Panc1 (cell line): ENCODE measurements around the gene SHOC2. TPM values are rescaled to one million over a fixed set of nuclear protein-coding genes. Genes with fewer than 3 reads are reported as not detected.

ENCODE experiments used
- ATAC-seq: fragments of 200-7000 bp; cut with Tn5 transposase; 2 replicates; pipeline ENCODE4 v1.9.1; 2020; ENCODE audit warnings: mild to moderate bottlenecking, moderate library complexity
- BruUV-seq: library from RNA; stranded (reverse); fragments of 400-500 nt; replicated peaks from 2 replicates; lab custom pipeline; 2021; lab: Mats Ljungman, UMichigan
- CTCF ChIA-PET: fragments of 300-600 bp; sonication (Branson Sonifier 250); formaldehyde crosslinking; loops from one replicate; lab custom pipeline; 2022; ENCODE audit warnings: antibody characterized with exemption; lab: Charles Lee
- POLR2A ChIA-PET: fragments of 300-600 bp; sonication (Branson Sonifier 250); formaldehyde crosslinking; loops from one replicate; lab custom pipeline; 2022; ENCODE audit warnings: antibody characterized with exemption; lab: Charles Lee
- DNase-seq: peaks from one replicate; pipeline ENCODE4 v3.0.0-alpha.2; 2010; ENCODE audit warnings: low read depth, low spot score
- H3K27ac ChIP-seq: 2 replicates; pipeline ENCODE4 v1.5.1; 2011; ENCODE audit warnings: mild to moderate bottlenecking, low read length, inconsistent platforms
- H3K27me3 ChIP-seq: fragments of 200-500 bp; sonication (Bioruptor generic); 2 replicates; pipeline ENCODE4 v1.6.0; 2014; ENCODE audit warnings: low read length, inconsistent platforms; ENCODE audit not compliant: control insufficient read depth, insufficient read depth
- H3K36me3 ChIP-seq: fragments of 200-500 bp; sonication (Bioruptor generic); 2 replicates; pipeline ENCODE4 v1.5.1; 2014; ENCODE audit warnings: inconsistent platforms, mild to moderate bottlenecking, low read length, moderate library complexity; ENCODE audit not compliant: control insufficient read depth, insufficient read depth
- H3K4me1 ChIP-seq: 2 replicates; pipeline ENCODE4 v1.5.1; 2011; ENCODE audit warnings: inconsistent platforms, mild to moderate bottlenecking, low read length, moderate library complexity; ENCODE audit not compliant: control insufficient read depth, insufficient read depth
- H3K4me3 ChIP-seq, 2 experiments: 2 replicates each; pipeline ENCODE4 v1.5.1; 2011 to 2012; ENCODE audit warnings: low read depth in 2 of 2, low read length in 2 of 2, mild to moderate bottlenecking in 2 of 2, inconsistent platforms in 1 of 2, moderate library complexity in 1 of 2
- H3K9me3 ChIP-seq: fragments of 200-500 bp; sonication (Bioruptor generic); 2 replicates; pipeline ENCODE4 v1.5.1; 2014; ENCODE audit warnings: low read depth, mild to moderate bottlenecking, inconsistent platforms, low read length, moderate library complexity; ENCODE audit not compliant: control insufficient read depth, insufficient read depth
- CTCF ChIP-seq: fragments of 450-650 bp; IDR thresholded peaks from 2 replicates; pipeline ENCODE4 v1.5.1; 2017; ENCODE audit warnings: mild to moderate bottlenecking
- POLR2AphosphoS5 ChIP-seq: IDR thresholded peaks from 2 replicates; pipeline ENCODE4 v1.6.1; 2012; ENCODE audit warnings: mild to moderate bottlenecking, low read depth, low read length, moderate library complexity
- SIN3A ChIP-seq: IDR thresholded peaks from 2 replicates; pipeline ENCODE4 v1.6.1; 2012; ENCODE audit warnings: low read depth, mild to moderate bottlenecking, low read length, moderate library complexity, borderline replicate concordance; ENCODE audit not compliant: insufficient read depth
- TCF7L2 ChIP-seq: IDR thresholded peaks from 2 replicates; pipeline ENCODE4 v1.6.1; 2011; ENCODE audit warnings: mild to moderate bottlenecking, low read depth, low read length, inconsistent platforms
- in situ Hi-C: cut with HindIII; loops from 2 replicates; pipeline ENCODE4 v1.10.0; 2016; ENCODE audit warnings: low sequenced_read_pairs, low pct_unique_long_range_greater_than_20kb
- intact Hi-C: fragments of 100-400 bp; cut with micrococcal nuclease; formaldehyde crosslinking; loops from one replicate; pipeline ENCODE4 v1.10.0; 2022; ENCODE audit not compliant: unreplicated experiment
- total RNA-seq: library from RNA; stranded (reverse); gene quantifications from one replicate; pipeline ENCODE4 v1.2.1, GENCODE V29; 2021; ENCODE audit not compliant: unreplicated experiment
- TF ChIP-seq, protein P1 (sequence below), 2 experiments: IDR thresholded peaks; 2 replicates each; pipeline ENCODE4 v1.6.1; 2011 to 2012; ENCODE audit warnings: low read depth in 2 of 2, control low read depth in 1 of 2, low read length in 1 of 2, mild to moderate bottlenecking in 1 of 2, moderate library complexity in 1 of 2; ENCODE audit not compliant: insufficient read depth in 1 of 2

Gene SHOC2
- total RNA-seq, 1 experiment from 2014 or later = 56.6 TPM

- no peak overlapping the region for H3K4me3 ChIP-seq
- H3K27ac ChIP-seq = no peak overlapping the region
- H3K36me3 ChIP-seq = no peaks in the 10 kb centered on the region; the same call in 1 of the 2 replicates
- in situ Hi-C loops = no loop called here
- TF ChIP-seq SIN3A (no peak), CTCF (no peak), POLR2AphosphoS5 (no peak), TCF7L2 (no peak)
- TF ChIP-seq, protein P1, sequence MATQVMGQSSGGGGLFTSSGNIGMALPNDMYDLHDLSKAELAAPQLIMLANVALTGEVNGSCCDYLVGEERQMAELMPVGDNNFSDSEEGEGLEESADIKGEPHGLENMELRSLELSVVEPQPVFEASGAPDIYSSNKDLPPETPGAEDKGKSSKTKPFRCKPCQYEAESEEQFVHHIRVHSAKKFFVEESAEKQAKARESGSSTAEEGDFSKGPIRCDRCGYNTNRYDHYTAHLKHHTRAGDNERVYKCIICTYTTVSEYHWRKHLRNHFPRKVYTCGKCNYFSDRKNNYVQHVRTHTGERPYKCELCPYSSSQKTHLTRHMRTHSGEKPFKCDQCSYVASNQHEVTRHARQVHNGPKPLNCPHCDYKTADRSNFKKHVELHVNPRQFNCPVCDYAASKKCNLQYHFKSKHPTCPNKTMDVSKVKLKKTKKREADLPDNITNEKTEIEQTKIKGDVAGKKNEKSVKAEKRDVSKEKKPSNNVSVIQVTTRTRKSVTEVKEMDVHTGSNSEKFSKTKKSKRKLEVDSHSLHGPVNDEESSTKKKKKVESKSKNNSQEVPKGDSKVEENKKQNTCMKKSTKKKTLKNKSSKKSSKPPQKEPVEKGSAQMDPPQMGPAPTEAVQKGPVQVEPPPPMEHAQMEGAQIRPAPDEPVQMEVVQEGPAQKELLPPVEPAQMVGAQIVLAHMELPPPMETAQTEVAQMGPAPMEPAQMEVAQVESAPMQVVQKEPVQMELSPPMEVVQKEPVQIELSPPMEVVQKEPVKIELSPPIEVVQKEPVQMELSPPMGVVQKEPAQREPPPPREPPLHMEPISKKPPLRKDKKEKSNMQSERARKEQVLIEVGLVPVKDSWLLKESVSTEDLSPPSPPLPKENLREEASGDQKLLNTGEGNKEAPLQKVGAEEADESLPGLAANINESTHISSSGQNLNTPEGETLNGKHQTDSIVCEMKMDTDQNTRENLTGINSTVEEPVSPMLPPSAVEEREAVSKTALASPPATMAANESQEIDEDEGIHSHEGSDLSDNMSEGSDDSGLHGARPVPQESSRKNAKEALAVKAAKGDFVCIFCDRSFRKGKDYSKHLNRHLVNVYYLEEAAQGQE (IDR thresholded peaks at IDR 0.05; ENCODE audit: insufficient read depth in 1 of 2, low read depth in 2 of 2, low read length in 1 of 2) = no peak
- H3K4me1 ChIP-seq = no peaks in the 10 kb centered on the region
- no peaks in the 10 kb centered on the region for H3K27me3 ChIP-seq
- intact Hi-C loops = no loop called here
- POLR2A ChIA-PET = no interaction called here
- DNase-seq = no peak
- BruUV-seq = no TSS peak
- no peak for ATAC-seq
- no peaks in the 10 kb centered on the region for H3K9me3 ChIP-seq
- CTCF ChIA-PET = no interaction called here
These were observed 61.4 kb downstream of the SHOC2 start for GRCh38 chr10:110980807-110981206.

DNA sequence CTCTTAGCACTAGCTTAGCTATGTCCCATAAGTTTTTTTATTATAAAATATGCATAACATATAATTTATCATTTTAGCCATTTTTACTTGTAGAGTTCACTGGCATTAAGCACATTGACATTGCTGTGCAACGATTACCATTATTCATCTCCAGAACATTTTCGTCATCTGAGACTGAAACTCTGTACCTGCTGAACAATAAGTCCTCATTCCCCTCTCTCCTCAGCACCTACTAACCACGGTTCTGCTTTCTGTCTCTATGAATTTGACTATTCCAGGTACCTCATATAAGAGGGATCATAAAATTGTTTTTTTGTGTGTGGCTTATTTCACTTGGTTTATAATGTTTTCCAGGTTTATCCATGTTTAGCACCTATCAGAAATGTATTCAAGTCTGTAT, 64.1 kb downstream of the SHOC2 start:
- ChIA-PET POLR2A (no interaction called here), CTCF (no interaction called here)
- H3K4me1 ChIP-seq = no peaks in the 10 kb centered on the region
- DNase-seq (no peak), ATAC-seq (no peak)
- H3K36me3 ChIP-seq = peaks cover 3% of the 10 kb centered on the region; the same call in 1 of the 2 replicates
- H3K9me3 ChIP-seq = no peaks in the 10 kb centered on the region
- H3K4me3 ChIP-seq = no peak overlapping the region
- H3K27me3 ChIP-seq = no peaks in the 10 kb centered on the region
- no TSS peak for BruUV-seq
- in situ Hi-C loops (no loop called here), intact Hi-C loops (no loop called here)
- TF ChIP-seq SIN3A = no peak
- no peak for TF ChIP-seq POLR2AphosphoS5
- TF ChIP-seq CTCF = no peak
- no peak for TF ChIP-seq TCF7L2
- TF ChIP-seq, protein P1 (IDR thresholded peaks at IDR 0.05; ENCODE audit: insufficient read depth in 1 of 2, low read depth in 2 of 2, low read length in 1 of 2) = no peak
- no peak overlapping the region for H3K27ac ChIP-seq
